Colonic mucosa (tissue), 4 donors: ENCODE measurements around the gene FAN1. TPM values are rescaled to one million over a fixed set of nuclear protein-coding genes. Genes with fewer than 3 reads are reported as not detected.

Source experiments
- DNase-seq: peaks from one replicate; pipeline ENCODE4 v3.0.0-alpha.2; 2020
- H3K27ac ChIP-seq: fragments of 200-600 bp; one replicate; pipeline ENCODE4 v1.8.0; 2021
- H3K27me3 ChIP-seq: fragments of 200-600 bp; one replicate; pipeline ENCODE4 v1.8.0; 2021
- H3K36me3 ChIP-seq: fragments of 200-600 bp; one replicate; pipeline ENCODE4 v1.8.0; 2021
- H3K4me1 ChIP-seq: fragments of 200-600 bp; one replicate; pipeline ENCODE4 v1.8.0; 2021; ENCODE audit warnings: mild to moderate bottlenecking
- H3K4me3 ChIP-seq: fragments of 200-600 bp; one replicate; pipeline ENCODE4 v1.8.0; 2021
- H3K9ac ChIP-seq, 2 donors: one replicate each; pipeline ENCODE4 v1.7.0; 2013; ENCODE audit warnings: control low read depth in 2 of 2, low read depth in 2 of 2, low read length in 2 of 2
- H3K9me3 ChIP-seq: fragments of 200-600 bp; one replicate; pipeline ENCODE4 v1.8.0; 2021
- CTCF ChIP-seq: fragments of 200-600 bp; IDR thresholded peaks from one replicate; pipeline ENCODE4 v1.8.0; 2022; ENCODE audit warnings: antibody characterized with exemption, mild to moderate bottlenecking
- intact Hi-C: fragments of 100-400 bp; cut with DNase I; formaldehyde crosslinking; loops from one replicate; pipeline ENCODE4 v1.14.1; 2022
- total RNA-seq, 2 donors: library from RNA; stranded (reverse); fragmentation: NEBNext Ultra II Directional in 1 of 2; extraction: Animal tissue kit (Norgen Biotek cat#: 25700) in 1 of 2; gene quantifications; one replicate each; pipeline ENCODE4 v1.2.1, GENCODE V29; 2021
- donor health status: healthy.
- donor health status: DM: no; HTN: no; CAD: no.
- donor health status: DM: no; HTN: no; CAD: no.

FAN1 gene
- 10 to 100 TPM; 12.0 to 22.2 TPM for total RNA-seq

- H3K4me1 ChIP-seq: no peaks in the 10 kb centered on the region
Observed at GRCh38 chr15:30903497-30904187, at the start of gene FAN1. FAN1 (plus strand) TSS chr15:30903915; CDS start chr15:30904664, 749 bp downstream.

GRCh38 chr15:30859091-30859874 is 44.4 kb upstream of the FAN1 start:
- intact Hi-C loops: no loop called here
- no peak overlapping the region for H3K27ac ChIP-seq
- no peak for DNase-seq
- H3K4me1 ChIP-seq: no peaks in the 10 kb centered on the region
- no peak overlapping the region for H3K4me3 ChIP-seq
- H3K36me3 ChIP-seq: no peaks in the 10 kb centered on the region
- H3K9ac ChIP-seq: no peak overlapping the region
- H3K27me3 ChIP-seq: no peaks in the 10 kb centered on the region
- no peaks in the 10 kb centered on the region for H3K9me3 ChIP-seq
- peak; percentile 64 for TF ChIP-seq CTCF

More at GRCh38 chr15:30903497-30904187, at the start of gene FAN1:
- H3K27ac ChIP-seq: peak within 1 kb of the TSS; percentile 56
- no peaks in the 10 kb centered on the region for H3K27me3 ChIP-seq
- no peaks in the 10 kb centered on the region for H3K9me3 ChIP-seq
- peak; percentile 94 for DNase-seq
- intact Hi-C loops: no loop called here
- H3K9ac ChIP-seq: peak within 1 kb of the TSS; percentile 78 to 89
- H3K4me3 ChIP-seq: peak within 1 kb of the TSS; percentile 73
- H3K36me3 ChIP-seq: no peaks in the 10 kb centered on the region
- TF ChIP-seq CTCF: no peak

GRCh38 chr15:30865257-30865656 is 38.5 kb upstream of the FAN1 start:
- no peak for DNase-seq
- no peak for TF ChIP-seq CTCF
- H3K9me3 ChIP-seq: no peaks in the 10 kb centered on the region
- no peak overlapping the region for H3K27ac ChIP-seq
- no peaks in the 10 kb centered on the region for H3K27me3 ChIP-seq
- intact Hi-C loops: no loop called here
- H3K4me3 ChIP-seq: no peak overlapping the region
- H3K4me1 ChIP-seq: no peaks in the 10 kb centered on the region
- H3K9ac ChIP-seq: no peak overlapping the region
- H3K36me3 ChIP-seq: no peaks in the 10 kb centered on the region

GRCh38 chr15:30870681-30871080 is 33.0 kb upstream of the FAN1 start:
- DNase-seq: no peak
- Histone ChIP-seq H3K4me1 (no peaks in the 10 kb centered on the region), H3K9ac (no peak overlapping the region), H3K27ac (no peak overlapping the region), H3K9me3 (no peaks in the 10 kb centered on the region), H3K27me3 (no peaks in the 10 kb centered on the region), H3K4me3 (no peak overlapping the region), H3K36me3 (no peaks in the 10 kb centered on the region)
- intact Hi-C loops: no loop called here
- TF ChIP-seq CTCF: no peak

GRCh38 chr15:30872341-30872748 is 31.4 kb upstream of the FAN1 start:
- no peak for TF ChIP-seq CTCF
- intact Hi-C loops: no loop called here
- Histone ChIP-seq H3K9me3 (no peaks in the 10 kb centered on the region), H3K9ac (no peak overlapping the region), H3K4me1 (no peaks in the 10 kb centered on the region), H3K4me3 (no peak overlapping the region), H3K27me3 (no peaks in the 10 kb centered on the region), H3K27ac (no peak overlapping the region), H3K36me3 (no peaks in the 10 kb centered on the region)
- no peak for DNase-seq
